ENCODE measurements around the gene NRG3. TPM values are rescaled to one million over a fixed set of nuclear protein-coding genes. Genes with fewer than 3 reads are reported as not detected.

Gene NRG3
- total and polyA plus RNA-seq, 2 of the 8 experiments (the other 6 are each of a cell fraction or from before 2014, with no cell fraction given): 4.2 to 5.0 TPM

- CTCF ChIA-PET (ENCODE audit: partially characterized antibody): interaction anchor here (0.5 kb wide), 1 partner anchor 1413 kb away, joined by 3 read pairs; no protein-coding TSS in a partner anchor
Measured at GRCh38 chr10:82683945-82684344, 809.0 kb downstream of the NRG3 start.

More at GRCh38 chr10:82683945-82684344, 809.0 kb downstream of the NRG3 start:
- Histone ChIP-seq H2BK120ac (replicated peaks; ENCODE audit: low read depth, low read length) (no peak overlapping the region), H3K4me3 (ENCODE audit: extremely low read depth in 1 of 4, insufficient read depth in 2 of 4, low read depth in 3 of 4, low read length in 4 of 4) (no peak overlapping the region), H4K5ac (ENCODE audit: insufficient read length, low read depth, low read length) (no peak overlapping the region), H3K79me1 (ENCODE audit: low read depth, low read length) (no peaks in the 10 kb centered on the region), H2BK5ac (ENCODE audit: low read depth, low read length) (no peak overlapping the region), H4K91ac (replicated peaks; ENCODE audit: insufficient read length, low read length) (no peak overlapping the region), H3K4me1 (replicated peaks in 1 of 4; ENCODE audit: control insufficient read depth in 3 of 4, insufficient read depth in 4 of 4, low read length in 3 of 4) (no peaks in the 10 kb centered on the region), H3K27ac (ENCODE audit: low read depth, low read length) (no peak overlapping the region), H4K20me1 (replicated peaks in 1 of 2; ENCODE audit: control insufficient read depth in 1 of 2, insufficient read depth in 2 of 2, low read length in 2 of 2) (no peaks in the 10 kb centered on the region), H3K4ac (replicated peaks; ENCODE audit: insufficient read length, low read depth, low read length) (no peak overlapping the region), H3K9me3 (ENCODE audit: insufficient read depth in 2 of 2, low read depth in 1 of 2, low read length in 1 of 2) (no peaks in the 10 kb centered on the region), H2BK12ac (ENCODE audit: low read depth, low read length) (no peak overlapping the region), H3K18ac (ENCODE audit: extremely low read depth, low read length) (no peak overlapping the region), H3K36me3 (ENCODE audit: control insufficient read depth in 2 of 4, insufficient read depth in 4 of 4, low read length in 3 of 4) (no peaks in the 10 kb centered on the region; a peak in 1 of 8 replicates), H3K23me2 (ENCODE audit: low read depth, low read length) (no peaks in the 10 kb centered on the region), H2AK5ac (ENCODE audit: low read depth, low read length) (no peak overlapping the region), H3K23ac (ENCODE audit: insufficient read length) (no peak overlapping the region), H3K27me3 (replicated peaks in 1 of 4; ENCODE audit: control insufficient read depth in 3 of 4, extremely low read depth in 1 of 4, insufficient read depth in 3 of 4, low read length in 3 of 4) (no peaks in the 10 kb centered on the region), H2BK20ac (ENCODE audit: low read length) (no peak overlapping the region), H2BK15ac (ENCODE audit: low read length) (no peak overlapping the region), H2AFZ (ENCODE audit: low read length) (no peak overlapping the region), H3K9ac (replicated peaks in 1 of 4; ENCODE audit: extremely low read depth in 1 of 4, low read depth in 3 of 4, low read length in 3 of 4) (no peak overlapping the region), H3K14ac (ENCODE audit: insufficient read length) (no peak overlapping the region), H3K56ac (replicated peaks; ENCODE audit: insufficient read length, low read depth, low read length) (no peak overlapping the region), H4K8ac (ENCODE audit: extremely low read depth, insufficient read depth, low read length) (no peak overlapping the region), H3K4me2 (ENCODE audit: insufficient read depth in 1 of 2, low read depth in 2 of 2, low read length in 2 of 2) (no peak overlapping the region), H3K79me2 (ENCODE audit: control insufficient read depth in 1 of 2, insufficient read depth in 2 of 2, low read length in 2 of 2) (no peaks in the 10 kb centered on the region)
- 93% methylated on average over 4 of the region's 4 CpGs; no CpG with 5 or more reads in 1 of the 2 experiments for WGBS, 2 experiments (ENCODE audit: extremely low coverage in 1 of 2, insufficient coverage in 1 of 2, insufficient read length in 1 of 2, insufficient replicate concordance in 2 of 2, low coverage in 1 of 2, low lambda C conversion rate in 2 of 2, missing lambda C conversion rate in 1 of 2)
- no peak for FAIRE-seq
- DNase-seq (ENCODE audit: low read depth in 1 of 2, low spot score in 2 of 2): no peak
- POLR2A ChIA-PET (ENCODE audit: partially characterized antibody): no interaction called here
- TF ChIP-seq SIN3A (conservative IDR thresholded peaks at IDR 0.05 in 1 of 2, IDR thresholded peaks at IDR 0.05 in 1 of 2; ENCODE audit: low read depth in 1 of 2, low read length in 2 of 2): no peak
